Suprapubic skin (tissue), 3 donors: Measurements from ENCODE around the gene HEBP2.

ENCODE experiments used
- POLR2A ChIP-seq, 2 donors: fragments of 450-650 bp; IDR thresholded peaks; one replicate each; pipeline ENCODE4 v1.6.1; 2017; ENCODE audit warnings: antibody characterized with exemption in 2 of 2, mild to moderate bottlenecking in 2 of 2, moderate library complexity in 2 of 2
- TF ChIP-seq, protein P1 (sequence below), 2 donors: fragments of 200-600 bp in 1 of 2; fragments of 450-650 bp in 1 of 2; sonication (generic) in 1 of 2; IDR thresholded peaks; one replicate each; pipeline ENCODE4 v1.5.1; 2016 to 2019; ENCODE audit warnings: antibody characterized with exemption in 2 of 2, mild to moderate bottlenecking in 1 of 2, moderate library complexity in 1 of 2

DNA sequence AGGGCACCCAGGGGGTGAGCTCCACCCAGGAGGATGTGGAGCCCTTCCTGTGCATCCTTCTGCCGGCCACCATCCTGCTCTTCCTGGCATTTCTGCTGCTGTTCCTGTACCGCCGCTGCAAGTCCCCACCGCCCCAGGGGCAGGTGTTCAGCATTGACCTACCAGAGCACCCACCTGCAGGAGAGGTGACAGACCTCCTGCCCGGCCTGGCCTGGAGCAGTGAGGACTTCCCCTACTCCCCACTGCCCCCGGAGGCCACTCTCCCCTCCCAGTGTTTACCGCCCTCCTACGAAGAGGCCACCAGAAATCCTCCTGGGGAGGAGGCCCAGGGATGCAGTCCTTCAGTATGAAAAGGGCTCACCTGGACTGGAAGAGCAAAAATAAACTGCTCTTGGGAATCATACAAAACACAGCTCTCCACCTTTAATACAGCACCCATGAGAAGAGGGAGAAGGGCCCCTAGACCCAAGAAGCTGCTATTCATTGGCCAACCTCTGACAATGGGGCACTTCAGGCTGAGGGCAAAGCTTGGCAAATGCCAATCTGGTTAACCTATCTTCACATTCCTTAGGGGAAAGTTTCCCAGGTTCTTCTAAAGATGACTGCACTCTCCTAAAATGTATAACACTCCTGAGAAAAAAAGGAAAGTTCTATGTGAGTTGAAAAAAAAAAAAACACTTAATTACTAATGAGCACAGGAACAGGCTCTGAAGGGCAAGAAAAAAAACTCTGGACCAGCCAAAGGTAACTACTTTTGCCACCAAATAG lies 21.3 kb upstream of the HEBP2 start:
- TF ChIP-seq POLR2A (IDR thresholded peaks at IDR 0.05) = no peak
- TF ChIP-seq, protein P1, sequence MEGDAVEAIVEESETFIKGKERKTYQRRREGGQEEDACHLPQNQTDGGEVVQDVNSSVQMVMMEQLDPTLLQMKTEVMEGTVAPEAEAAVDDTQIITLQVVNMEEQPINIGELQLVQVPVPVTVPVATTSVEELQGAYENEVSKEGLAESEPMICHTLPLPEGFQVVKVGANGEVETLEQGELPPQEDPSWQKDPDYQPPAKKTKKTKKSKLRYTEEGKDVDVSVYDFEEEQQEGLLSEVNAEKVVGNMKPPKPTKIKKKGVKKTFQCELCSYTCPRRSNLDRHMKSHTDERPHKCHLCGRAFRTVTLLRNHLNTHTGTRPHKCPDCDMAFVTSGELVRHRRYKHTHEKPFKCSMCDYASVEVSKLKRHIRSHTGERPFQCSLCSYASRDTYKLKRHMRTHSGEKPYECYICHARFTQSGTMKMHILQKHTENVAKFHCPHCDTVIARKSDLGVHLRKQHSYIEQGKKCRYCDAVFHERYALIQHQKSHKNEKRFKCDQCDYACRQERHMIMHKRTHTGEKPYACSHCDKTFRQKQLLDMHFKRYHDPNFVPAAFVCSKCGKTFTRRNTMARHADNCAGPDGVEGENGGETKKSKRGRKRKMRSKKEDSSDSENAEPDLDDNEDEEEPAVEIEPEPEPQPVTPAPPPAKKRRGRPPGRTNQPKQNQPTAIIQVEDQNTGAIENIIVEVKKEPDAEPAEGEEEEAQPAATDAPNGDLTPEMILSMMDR (IDR thresholded peaks at IDR 0.05) = no peak
